Retinal pigment epithelial cell (primary cell): ENCODE results near the gene ZNF236.

Experiments used
- DNase-seq: peaks from one replicate; pipeline ENCODE4 v3.0.0-alpha.2; 2010; ENCODE audit warnings: low read depth
- H3K4me3 ChIP-seq: 2 replicates; pipeline ENCODE4 v1.5.1; 2011; ENCODE audit warnings: mild to moderate bottlenecking, low read length, control low read depth, moderate library complexity
- TF ChIP-seq, protein P1 (sequence below): conservative IDR thresholded peaks from 2 replicates; pipeline ENCODE4 v1.5.1; 2011; ENCODE audit warnings: low read depth, low read length, control low read depth, inconsistent platforms

Gene ZNF236

DNA sequence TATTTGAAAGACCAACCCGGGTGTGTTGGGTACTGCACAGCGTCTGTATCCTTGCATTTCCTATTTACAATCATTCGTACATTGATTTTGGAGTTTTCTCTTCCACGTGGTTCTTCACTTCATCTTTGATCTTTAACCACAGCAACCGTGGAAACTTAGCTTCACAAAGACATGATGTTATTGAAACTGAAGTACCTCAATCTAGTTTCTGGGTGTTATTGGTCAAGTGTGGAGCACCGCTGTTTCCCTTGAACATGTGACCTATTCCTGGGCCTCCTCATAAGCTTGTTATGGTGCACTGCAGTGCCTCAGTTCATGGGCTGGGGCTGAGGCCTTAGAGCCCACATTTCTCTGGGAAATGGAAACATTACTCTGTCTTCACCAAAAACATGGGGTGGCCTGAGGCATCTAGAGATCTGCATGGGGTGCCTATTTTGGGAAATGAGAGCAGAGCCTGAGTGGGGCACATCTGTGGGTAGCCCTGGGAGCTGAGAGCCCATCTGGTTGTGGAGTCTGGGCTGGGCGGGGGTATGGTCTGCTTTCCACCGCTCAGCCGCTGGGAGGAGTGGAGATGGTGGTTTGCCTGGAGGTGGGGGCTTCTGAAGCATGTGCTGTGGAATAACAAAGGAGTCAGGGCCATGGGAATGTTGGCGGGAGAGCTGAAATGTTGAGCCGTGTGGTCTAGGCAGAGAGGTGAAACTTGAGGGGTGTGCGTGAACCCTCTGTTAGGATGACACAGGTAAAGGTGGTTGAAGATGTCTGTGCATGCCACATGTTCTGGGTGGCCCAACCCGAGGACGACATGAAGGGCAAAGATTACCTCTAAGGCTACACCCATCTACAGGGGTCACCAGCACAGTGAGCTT lies 37.4 kb downstream of the ZNF236 start:
- TF ChIP-seq, protein P1, sequence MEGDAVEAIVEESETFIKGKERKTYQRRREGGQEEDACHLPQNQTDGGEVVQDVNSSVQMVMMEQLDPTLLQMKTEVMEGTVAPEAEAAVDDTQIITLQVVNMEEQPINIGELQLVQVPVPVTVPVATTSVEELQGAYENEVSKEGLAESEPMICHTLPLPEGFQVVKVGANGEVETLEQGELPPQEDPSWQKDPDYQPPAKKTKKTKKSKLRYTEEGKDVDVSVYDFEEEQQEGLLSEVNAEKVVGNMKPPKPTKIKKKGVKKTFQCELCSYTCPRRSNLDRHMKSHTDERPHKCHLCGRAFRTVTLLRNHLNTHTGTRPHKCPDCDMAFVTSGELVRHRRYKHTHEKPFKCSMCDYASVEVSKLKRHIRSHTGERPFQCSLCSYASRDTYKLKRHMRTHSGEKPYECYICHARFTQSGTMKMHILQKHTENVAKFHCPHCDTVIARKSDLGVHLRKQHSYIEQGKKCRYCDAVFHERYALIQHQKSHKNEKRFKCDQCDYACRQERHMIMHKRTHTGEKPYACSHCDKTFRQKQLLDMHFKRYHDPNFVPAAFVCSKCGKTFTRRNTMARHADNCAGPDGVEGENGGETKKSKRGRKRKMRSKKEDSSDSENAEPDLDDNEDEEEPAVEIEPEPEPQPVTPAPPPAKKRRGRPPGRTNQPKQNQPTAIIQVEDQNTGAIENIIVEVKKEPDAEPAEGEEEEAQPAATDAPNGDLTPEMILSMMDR = no peak
- no peak overlapping the region for H3K4me3 ChIP-seq
- no peak for DNase-seq

DNA sequence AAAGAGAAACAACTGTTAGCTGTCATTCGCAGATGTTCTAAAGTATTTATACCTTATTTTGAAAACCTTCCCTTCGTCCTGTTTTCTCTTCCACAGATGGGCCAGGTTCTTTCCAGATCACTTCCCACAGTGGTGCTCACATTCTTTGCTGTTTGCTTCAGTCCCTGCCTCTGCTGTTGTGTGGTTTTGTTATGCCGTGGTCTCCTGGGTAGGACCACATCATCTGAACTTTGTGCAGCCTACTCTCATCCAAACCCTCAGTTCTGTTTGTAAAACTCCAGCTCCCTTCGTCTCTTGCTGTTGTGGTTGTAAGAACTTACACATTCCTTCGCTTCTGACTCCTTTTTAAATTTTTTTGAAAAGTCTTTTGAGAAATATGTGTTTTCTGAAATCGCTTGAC lies 38.1 kb downstream of the ZNF236 start:
- H3K4me3 ChIP-seq = no peak overlapping the region
- TF ChIP-seq, protein P1 = no peak
- DNase-seq = no peak

DNA sequence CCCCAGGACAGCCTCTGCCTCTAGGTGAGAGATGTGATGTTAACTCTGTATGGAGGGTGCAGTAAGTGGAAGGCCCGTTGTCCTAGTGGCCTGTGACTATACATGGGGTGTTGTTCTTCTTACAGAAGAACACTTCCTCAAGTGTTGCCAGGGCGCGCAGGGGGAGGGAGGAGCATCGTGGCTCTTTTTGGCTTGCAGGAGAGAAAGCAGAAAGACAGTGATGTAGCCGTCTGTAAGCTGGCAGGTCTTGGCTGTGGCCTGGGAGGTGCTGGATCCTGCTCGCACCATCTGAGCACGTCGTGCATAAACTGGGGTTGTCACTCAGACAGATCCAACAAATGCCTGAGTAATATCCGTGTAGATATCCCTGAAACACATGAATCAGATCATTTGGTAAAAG lies 44.3 kb downstream of the ZNF236 start:
- TF ChIP-seq, protein P1 = no peak
- DNase-seq = no peak
- H3K4me3 ChIP-seq = no peak overlapping the region

DNA sequence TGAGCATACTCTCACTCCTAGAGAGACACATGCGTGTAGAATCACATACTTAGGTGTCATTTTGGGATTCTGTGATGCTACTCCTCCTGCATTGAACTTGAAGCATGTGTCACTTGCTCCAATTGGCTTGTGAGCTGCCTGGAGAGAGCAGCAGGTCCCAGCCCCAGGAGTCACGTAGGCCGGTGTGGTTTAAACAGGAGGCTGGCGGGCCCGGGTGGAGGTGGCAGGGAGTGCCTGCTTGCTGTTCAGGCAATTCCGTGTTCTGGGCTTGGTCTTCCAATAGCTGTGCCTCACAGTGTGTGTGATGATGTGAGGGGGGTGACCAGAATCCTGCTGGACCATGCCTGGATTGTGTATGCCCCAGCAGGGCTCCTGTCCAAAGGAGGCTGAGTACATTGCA lies 51.0 kb downstream of the ZNF236 start:
- TF ChIP-seq, protein P1 = no peak
- H3K4me3 ChIP-seq = no peak overlapping the region
- DNase-seq = no peak

DNA sequence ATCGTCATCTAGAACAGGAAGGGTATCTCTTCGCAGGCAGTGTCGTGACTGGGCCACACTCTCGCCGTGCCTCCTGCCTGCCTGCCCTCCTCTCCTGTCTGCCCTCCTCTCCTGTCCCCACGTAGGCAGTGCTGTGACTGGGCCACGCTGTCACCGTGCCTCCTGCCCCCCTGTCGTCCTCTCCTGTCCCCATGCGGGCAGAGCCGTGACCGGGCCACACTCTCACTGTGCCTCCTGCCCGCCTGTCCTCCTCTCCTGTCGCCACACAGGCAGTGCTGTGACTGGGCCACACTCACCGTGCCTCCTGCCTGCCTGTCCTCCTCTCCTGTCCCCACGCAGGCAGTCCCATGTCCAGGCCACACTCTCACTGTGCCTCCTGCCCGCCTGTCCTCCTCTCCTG lies 51.4 kb downstream of the ZNF236 start:
- no peak overlapping the region for H3K4me3 ChIP-seq
- TF ChIP-seq, protein P1 = no peak
- no peak for DNase-seq

DNA sequence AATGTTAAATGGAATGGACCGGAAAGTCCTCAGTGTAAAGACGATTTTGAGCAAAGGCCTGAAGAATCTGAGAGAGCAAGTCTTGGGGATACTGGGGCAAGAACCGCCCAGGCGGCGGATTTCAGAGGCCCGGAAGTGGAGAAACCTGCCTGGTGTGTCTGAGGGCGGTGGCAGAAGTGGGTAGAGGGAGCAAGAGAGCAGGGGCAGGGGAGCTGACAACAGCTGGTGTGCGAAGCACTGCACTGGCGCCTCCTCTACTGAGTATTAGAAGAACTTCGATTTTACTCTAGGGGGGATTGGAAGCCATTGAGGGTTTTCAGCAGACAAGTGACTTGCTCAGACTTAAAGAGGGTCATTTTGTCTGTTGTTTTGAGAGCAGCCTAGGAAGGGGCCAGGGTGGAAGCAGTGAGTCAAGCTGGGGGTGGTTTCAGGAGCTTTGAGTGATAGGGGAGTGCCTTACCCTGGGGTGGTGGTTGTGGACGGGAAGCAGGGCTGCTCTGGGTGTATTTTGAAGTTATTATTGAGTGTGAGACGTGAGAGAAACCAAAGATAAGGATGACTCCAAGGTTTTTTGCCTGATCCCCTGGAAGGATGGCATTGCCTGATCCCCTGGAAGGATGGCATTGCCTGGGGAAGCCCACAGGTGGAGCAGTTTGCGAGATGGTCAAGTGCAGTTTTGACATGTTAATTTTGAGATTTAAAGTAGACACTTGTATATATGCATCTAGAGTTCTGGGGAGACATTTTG lies 52.5 kb downstream of the ZNF236 start:
- TF ChIP-seq, protein P1 = no peak
- DNase-seq = no peak
- H3K4me3 ChIP-seq = no peak overlapping the region
